Nasal cavity respiratory epithelium epithelial cell of viscerocranial mucosa (primary cell): ENCODE measurements around the gene EIF3J. TPM values are rescaled to one million over a fixed set of nuclear protein-coding genes. Genes with fewer than 3 reads are reported as not detected.

Experiments
- total RNA-seq: library from RNA; depleted of rRNA; stranded (reverse); fragments of >200 nt; gene quantifications from 2 replicates; pipeline ENCODE4 v1.2.3, GENCODE V29; 2014

The EIF3J gene
- 93.3 and 101 TPM in 2 replicates for total RNA-seq

GRCh38 chr15:44536962-44537734 is at the start of gene EIF3J:
TSS of gene EIF3J (plus strand) at chr15:44537147. CDS start at chr15:44537195, 48 bp downstream.

Other genes with a start within 250 kb of the EIF3J start
- gene GOLM2, start 248.4 kb upstream of the EIF3J start, total RNA-seq = 50.9 and 61.4 TPM in 2 replicates
- gene CTDSPL2, start 109.5 kb upstream of the EIF3J start, total RNA-seq = 60.1 and 69.3 TPM in 2 replicates
- gene SPG11, start 126.5 kb downstream of the EIF3J start, total RNA-seq = 75.5 and 139 TPM in 2 replicates
- gene PATL2, start 174.2 kb downstream of the EIF3J start, total RNA-seq = under 0.01 and 0.36 TPM in 2 replicates
- gene B2M, start 174.4 kb downstream of the EIF3J start, total RNA-seq = 844 and 1,206 TPM in 2 replicates
- 8.9 and 18.7 TPM in 2 replicates for gene TRIM69, start 199.4 kb downstream of the EIF3J start, total RNA-seq